Stimulated activated CD8-positive, alpha-beta memory T cell treated with anti-CD3 and anti-CD28 coated beads, Interleukin-4, amount 100 ng/mL, for 48 hours (primary cell): ENCODE measurements around the gene NAALADL2.
"Not testable (repeated sequence)": the region's sequence is repeated elsewhere in the genome, so short reads cannot be mapped to it uniquely, and the experiment has no call there.

Source experiments
- DNase-seq: peaks from one replicate; pipeline ENCODE4 v3.0.0-alpha.2; 2020

Gene NAALADL2

DNA sequence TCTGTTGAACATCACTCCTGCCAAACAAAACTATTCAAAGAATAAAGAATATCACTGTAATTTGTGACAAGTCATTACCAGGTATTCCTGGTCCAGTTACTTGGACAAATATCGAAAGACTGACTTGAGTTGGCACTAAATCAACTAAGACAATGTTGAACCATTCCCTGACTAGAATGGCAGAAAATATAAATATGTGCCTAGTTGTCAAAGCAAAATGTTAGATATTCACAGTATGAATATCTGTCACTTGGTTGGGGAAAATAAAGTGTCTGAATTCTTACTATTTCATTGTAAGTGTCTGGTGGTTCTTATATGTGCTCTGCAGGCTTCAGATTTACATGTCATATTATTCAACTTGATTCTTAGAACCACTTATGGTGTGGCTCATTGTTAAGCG, 470.2 kb downstream of the NAALADL2 start:
- DNase-seq, result no peak

GRCh38 chr3:175335229-175335628, 476.1 kb downstream of the NAALADL2 start:
- no peak for DNase-seq

- no peak for DNase-seq
Observed at GRCh38 chr3:175336406-175337133, 477.4 kb downstream of the NAALADL2 start.

DNA sequence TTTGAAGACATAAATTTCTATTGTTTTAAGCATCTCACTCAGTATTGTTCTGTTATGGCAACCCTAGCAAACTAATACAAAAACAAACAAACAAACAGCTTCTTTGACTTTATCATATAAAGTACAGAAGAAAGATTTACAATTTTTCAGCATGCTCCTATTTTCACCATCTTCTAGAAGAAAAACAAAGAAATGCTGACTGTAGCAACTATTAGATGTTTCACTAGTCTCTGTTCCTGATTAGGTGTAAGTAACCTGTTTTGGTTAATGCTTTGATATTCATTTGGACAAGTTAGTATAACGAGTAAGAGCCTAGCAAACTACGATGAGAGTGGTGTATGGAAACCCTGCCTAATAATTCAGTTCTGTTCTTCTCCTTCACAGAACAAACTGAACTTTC, 478.5 kb downstream of the NAALADL2 start:
- DNase-seq, result no peak

- DNase-seq, result no peak
Observed at GRCh38 chr3:175338775-175339535, 479.8 kb downstream of the NAALADL2 start.

GRCh38 chr3:175340338-175341015, 481.3 kb downstream of the NAALADL2 start:
- DNase-seq, result no peak

- no peak for DNase-seq
Observed at GRCh38 chr3:175342196-175342595, 483.1 kb downstream of the NAALADL2 start.

- no peak for DNase-seq
Observed at GRCh38 chr3:175343946-175344345, 484.8 kb downstream of the NAALADL2 start.

GRCh38 chr3:175346573-175347356, 487.6 kb downstream of the NAALADL2 start:
- no peak for DNase-seq

GRCh38 chr3:175349168-175349567, 490.0 kb downstream of the NAALADL2 start:
- no peak for DNase-seq

- DNase-seq, result no peak
Observed at GRCh38 chr3:175355801-175356335, 496.7 kb downstream of the NAALADL2 start.

- no peak for DNase-seq
Observed at GRCh38 chr3:175356899-175357324, 497.8 kb downstream of the NAALADL2 start.

- no peak for DNase-seq
Observed at GRCh38 chr3:175357758-175358157, 498.6 kb downstream of the NAALADL2 start.

- no peak for DNase-seq
Observed at GRCh38 chr3:175358935-175359334, 499.8 kb downstream of the NAALADL2 start.

GRCh38 chr3:175370426-175370825, 511.3 kb downstream of the NAALADL2 start:
- not testable (repeated sequence) for DNase-seq

DNA sequence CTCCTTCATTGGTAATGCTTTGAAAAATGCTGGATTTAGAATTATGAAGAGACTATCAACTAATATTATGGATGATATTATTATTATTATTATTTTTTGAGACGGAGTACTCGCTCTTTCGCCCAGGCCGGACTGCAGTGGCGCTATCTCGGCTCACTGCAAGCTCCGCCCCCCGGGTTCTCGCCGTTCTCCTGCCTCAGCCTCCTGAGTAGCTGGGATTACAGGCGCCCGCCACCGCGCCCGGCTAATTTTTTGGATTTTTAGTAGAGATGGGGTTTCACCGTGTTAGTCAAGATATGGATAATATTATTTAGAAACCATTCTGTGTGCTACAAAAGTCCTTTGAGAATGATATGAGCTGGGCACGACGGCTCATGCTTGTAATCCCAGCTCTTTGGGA, 512.1 kb downstream of the NAALADL2 start:
- DNase-seq, result not testable (repeated sequence)

GRCh38 chr3:175374705-175375104, 515.6 kb downstream of the NAALADL2 start:
- DNase-seq, result no peak

DNA sequence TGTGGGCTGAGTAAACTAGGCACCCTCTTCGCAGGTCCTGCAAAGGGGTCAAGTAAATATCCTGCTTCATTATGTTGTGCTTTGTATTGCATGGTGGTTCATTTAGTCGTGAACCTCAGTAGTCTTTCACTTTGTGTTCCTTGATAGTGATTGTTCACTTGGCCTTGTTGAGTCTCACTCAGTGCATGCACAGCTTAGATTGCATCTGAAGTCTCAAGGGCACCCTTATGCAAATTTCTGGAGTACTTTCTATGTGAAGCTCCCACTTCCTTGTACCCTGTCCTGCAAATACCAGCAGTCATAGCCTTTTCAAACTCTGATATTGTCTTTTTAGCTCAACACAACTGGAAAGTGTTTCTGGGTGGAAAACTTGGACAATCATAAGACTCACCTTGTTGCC, 519.2 kb downstream of the NAALADL2 start:
- no peak for DNase-seq

GRCh38 chr3:175381685-175382084, 522.6 kb downstream of the NAALADL2 start:
- DNase-seq, result no peak

GRCh38 chr3:175383371-175383770, 524.2 kb downstream of the NAALADL2 start:
- DNase-seq, result no peak

DNA sequence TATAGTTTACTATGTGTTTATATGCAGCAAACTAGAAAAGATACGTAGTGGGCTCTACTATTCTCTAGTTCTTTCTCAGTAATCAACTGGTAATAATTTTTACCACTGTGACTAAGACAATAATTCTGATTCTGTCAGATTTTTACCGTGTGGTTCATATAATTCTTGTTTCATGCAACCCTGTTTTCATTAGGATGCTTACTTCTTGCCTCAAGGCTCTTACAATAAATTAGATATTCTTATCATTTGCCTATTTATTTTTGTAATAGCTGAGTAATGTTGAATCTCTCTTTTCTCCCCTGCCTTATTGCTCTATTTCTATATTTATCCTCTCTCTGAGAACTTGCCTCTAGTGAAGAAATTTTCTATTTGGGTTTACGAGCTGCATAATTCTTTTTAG, 524.7 kb downstream of the NAALADL2 start:
- DNase-seq, result no peak

- DNase-seq, result no peak
Observed at GRCh38 chr3:175384569-175384968, 525.4 kb downstream of the NAALADL2 start.

DNA sequence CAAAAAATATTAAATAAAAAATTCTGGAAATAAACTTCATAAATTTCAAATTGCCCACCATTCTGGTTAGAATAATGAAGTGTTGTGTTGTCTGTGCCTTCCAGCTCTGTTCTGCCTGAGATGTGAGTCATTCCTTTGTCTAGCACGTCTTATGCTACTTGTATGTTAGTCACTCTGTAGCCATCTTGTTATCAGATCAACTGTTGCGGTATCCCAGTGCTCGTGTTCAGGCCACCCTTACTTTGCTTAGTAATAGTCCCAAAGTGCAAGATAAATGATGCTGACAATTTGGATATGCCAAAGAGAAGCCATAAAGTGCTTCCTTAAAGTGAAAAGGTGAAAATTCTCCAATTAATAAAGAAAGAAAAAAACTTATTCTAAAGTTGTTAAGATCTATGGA, 527.5 kb downstream of the NAALADL2 start:
- no peak for DNase-seq
